ENCODE measurements around the gene METTL5.

- TF ChIP-seq EZH2phosphoT487 (conservative IDR thresholded peaks at IDR 0.05; ENCODE audit: low read length) (no peak), CTCF (IDR thresholded peaks at IDR 0.05; ENCODE audit: insufficient read depth, low read length, poor library complexity, severe bottlenecking) (no peak)
Measured at GRCh38 chr2:169798718-169799592, 25.8 kb downstream of the METTL5 start, which contains the start of gene SSB.
